H1 (cell line): Measurements from ENCODE around the gene VSTM2B. TPM values are rescaled to one million over a fixed set of nuclear protein-coding genes. Genes with fewer than 3 reads are reported as not detected.

Experiments used
- CTCF ChIA-PET: fragments of 300-600 bp; sonication (Branson Sonifier 250); formaldehyde crosslinking; loops from one replicate; lab custom pipeline; 2021; ENCODE audit not compliant: partially characterized antibody; lab: Charles Lee
- POLR2A ChIA-PET: fragments of 300-600 bp; sonication (Branson Sonifier 250); formaldehyde crosslinking; loops from one replicate; lab custom pipeline; 2021; ENCODE audit warnings: inconsistent platforms; ENCODE audit not compliant: partially characterized antibody; lab: Charles Lee
- DNase-seq, 2 experiments: peaks; one replicate each; pipeline versions ENCODE4 v3.0.0 to v3.0.0-alpha.2; 2010 to 2022; ENCODE audit warnings: low spot score in 2 of 2, low read depth in 1 of 2, mixed read lengths in 1 of 2
- FAIRE-seq: peaks from 2 replicates; lab custom pipeline; 2011; peaks lifted over from hg19 to GRCh38; lab: Jason Lieb, UNC
- H2AFZ ChIP-seq: 2 replicates; pipeline ENCODE4 v1.8.1; 2012; ENCODE audit warnings: low read length, inconsistent platforms
- H2AK5ac ChIP-seq: 2 replicates; pipeline ENCODE4 v1.6.1; 2013; ENCODE audit warnings: low read depth, low read length
- H2BK120ac ChIP-seq: replicated peaks from 2 replicates; pipeline ENCODE3; 2013; ENCODE audit warnings: low read depth, low read length, inconsistent platforms
- H2BK12ac ChIP-seq: 2 replicates; pipeline ENCODE4 v1.6.1; 2013; ENCODE audit warnings: low read depth, low read length
- H2BK15ac ChIP-seq: 2 replicates; pipeline ENCODE4 v1.6.1; 2013; ENCODE audit warnings: low read length
- H2BK20ac ChIP-seq: 2 replicates; pipeline ENCODE4 v1.6.1; 2013; ENCODE audit warnings: low read length
- H2BK5ac ChIP-seq: 2 replicates; pipeline ENCODE4 v1.6.1; 2013; ENCODE audit warnings: low read depth, low read length
- H3K14ac ChIP-seq: 2 replicates; pipeline ENCODE4 v1.6.1; 2013; ENCODE audit warnings: inconsistent platforms; ENCODE audit not compliant: insufficient read length
- H3K18ac ChIP-seq: 2 replicates; pipeline ENCODE4 v1.6.1; 2013; ENCODE audit warnings: low read length; ENCODE audit errors: extremely low read depth
- H3K23ac ChIP-seq: 2 replicates; pipeline ENCODE4 v1.6.1; 2013; ENCODE audit warnings: inconsistent platforms; ENCODE audit not compliant: insufficient read length
- H3K23me2 ChIP-seq: 2 replicates; pipeline ENCODE4 v1.6.1; 2013; ENCODE audit warnings: low read depth, low read length
- H3K27ac ChIP-seq: 2 replicates; pipeline ENCODE4 v1.6.1; 2011; ENCODE audit warnings: low read depth, low read length, inconsistent platforms
- H3K27me3 ChIP-seq, 4 experiments: replicated peaks in 1 of 4; 1 replicate in 1 of 4; 2 replicates in 3 of 4; pipeline versions ENCODE4 v1.6.1 to v1.8.1; 2011 to 2013; ENCODE audit warnings: low read length in 3 of 4, mild to moderate bottlenecking in 3 of 4, inconsistent platforms in 2 of 4, mixed read lengths in 2 of 4, moderate library complexity in 1 of 4; ENCODE audit not compliant: control insufficient read depth in 3 of 4, insufficient read depth in 3 of 4; ENCODE audit errors: extremely low read depth in 1 of 4
- H3K36me3 ChIP-seq, 4 experiments: 2 replicates each; pipeline versions ENCODE4 v1.6.1 to v1.8.1; 2011 to 2013; ENCODE audit warnings: mild to moderate bottlenecking in 4 of 4, low read length in 3 of 4, moderate library complexity in 2 of 4, control low read depth in 1 of 4, inconsistent platforms in 1 of 4; ENCODE audit not compliant: insufficient read depth in 4 of 4, control insufficient read depth in 2 of 4
- H3K4ac ChIP-seq: replicated peaks from 2 replicates; pipeline ENCODE3; 2013; ENCODE audit warnings: low read length, low read depth, mixed read lengths, inconsistent platforms; ENCODE audit not compliant: insufficient read length
- H3K4me1 ChIP-seq, 4 experiments: replicated peaks in 1 of 4; 1 replicate in 1 of 4; 2 replicates in 3 of 4; pipeline versions ENCODE4 v1.6.1 to v1.8.1; 2011 to 2013; ENCODE audit warnings: low read length in 3 of 4, inconsistent platforms in 2 of 4, mixed read lengths in 1 of 4; ENCODE audit not compliant: insufficient read depth in 4 of 4, control insufficient read depth in 3 of 4
- H3K4me2 ChIP-seq, 2 experiments: 2 replicates each; pipeline versions ENCODE4 v1.6.1 to v1.8.1; 2011 to 2013; ENCODE audit warnings: low read depth in 2 of 2, low read length in 2 of 2, control low read depth in 1 of 2, inconsistent platforms in 1 of 2, mild to moderate bottlenecking in 1 of 2; ENCODE audit not compliant: insufficient read depth in 1 of 2
- H3K4me3 ChIP-seq, 4 experiments: fragments of 200-600, 300-600 bp in 1 of 4; sonication (generic), shearing (Covaris generic), sonication (Bioruptor Twin) in 1 of 4; 2 replicates each; pipeline versions ENCODE4 v1.5.1 to v1.8.1; 2011 to 2016; ENCODE audit warnings: low read length in 4 of 4, low read depth in 3 of 4, control low read depth in 2 of 4, inconsistent platforms in 2 of 4, mild to moderate bottlenecking in 2 of 4, mixed read lengths in 1 of 4, moderate library complexity in 1 of 4; ENCODE audit not compliant: insufficient read depth in 2 of 4; ENCODE audit errors: extremely low read depth in 1 of 4
- H3K56ac ChIP-seq: replicated peaks from 2 replicates; pipeline ENCODE3; 2013; ENCODE audit warnings: low read depth, mild to moderate bottlenecking, mixed read lengths, low read length, inconsistent platforms; ENCODE audit not compliant: insufficient read length
- H3K79me1 ChIP-seq: 2 replicates; pipeline ENCODE4 v1.6.1; 2013; ENCODE audit warnings: low read depth, low read length, control low read depth
- H3K79me2 ChIP-seq, 2 experiments: 2 replicates each; pipeline versions ENCODE4 v1.6.1 to v1.8.1; 2012 to 2013; ENCODE audit warnings: low read length in 2 of 2, mild to moderate bottlenecking in 2 of 2, inconsistent platforms in 1 of 2; ENCODE audit not compliant: insufficient read depth in 2 of 2, control insufficient read depth in 1 of 2
- H3K9ac ChIP-seq, 4 experiments: replicated peaks in 1 of 4; 1 replicate in 1 of 4; 2 replicates in 3 of 4; pipeline versions ENCODE4 v1.6.1 to v1.8.1; 2011 to 2013; ENCODE audit warnings: low read depth in 3 of 4, low read length in 3 of 4, control low read depth in 2 of 4, mild to moderate bottlenecking in 2 of 4, moderate library complexity in 2 of 4, inconsistent platforms in 1 of 4; ENCODE audit errors: extremely low read depth in 1 of 4
- H3K9me3 ChIP-seq, 2 experiments: 2 replicates each; pipeline versions ENCODE4 v1.6.1 to v1.8.1; 2012 to 2013; ENCODE audit warnings: mild to moderate bottlenecking in 2 of 2, moderate library complexity in 2 of 2, control low read depth in 1 of 2, inconsistent platforms in 1 of 2, low read depth in 1 of 2, low read length in 1 of 2, mixed read lengths in 1 of 2; ENCODE audit not compliant: insufficient read depth in 2 of 2
- H4K20me1 ChIP-seq, 2 experiments: replicated peaks in 1 of 2; 2 replicates each; pipeline versions ENCODE3 to v1.8.1; 2011 to 2013; ENCODE audit warnings: inconsistent platforms in 2 of 2, low read length in 2 of 2, mild to moderate bottlenecking in 1 of 2; ENCODE audit not compliant: insufficient read depth in 2 of 2, control insufficient read depth in 1 of 2
- H4K5ac ChIP-seq: 2 replicates; pipeline ENCODE4 v1.6.1; 2013; ENCODE audit warnings: low read length, low read depth, mixed read lengths, inconsistent platforms; ENCODE audit not compliant: insufficient read length
- H4K8ac ChIP-seq: 2 replicates; pipeline ENCODE4 v1.8.0; 2013; ENCODE audit warnings: mild to moderate bottlenecking, moderate library complexity, low read length, inconsistent platforms; ENCODE audit not compliant: insufficient read depth; ENCODE audit errors: extremely low read depth
- H4K91ac ChIP-seq: replicated peaks from 2 replicates; pipeline ENCODE3; 2013; ENCODE audit warnings: low read length, mixed read lengths, inconsistent platforms; ENCODE audit not compliant: insufficient read length
- BACH1 ChIP-seq: IDR thresholded peaks from 2 replicates; pipeline ENCODE4 v1.6.1; 2012; ENCODE audit warnings: low read length, improper control_type of control experiment
- CREB1 ChIP-seq: IDR thresholded peaks from 2 replicates; pipeline ENCODE4 v1.6.1; 2012; ENCODE audit warnings: inconsistent platforms
- EZH2 ChIP-seq: fragments of 200-600 bp; sonication (generic); IDR thresholded peaks from 2 replicates; pipeline ENCODE4 v1.7.1; 2012; ENCODE audit warnings: low read depth, mild to moderate bottlenecking, moderate library complexity, low read length, inconsistent platforms; ENCODE audit not compliant: severe bottlenecking
- POLR2AphosphoS5 ChIP-seq: IDR thresholded peaks from 2 replicates; pipeline ENCODE4 v1.6.1; 2011; ENCODE audit warnings: low read depth, low read length
- RBBP5 ChIP-seq: IDR thresholded peaks from 2 replicates; pipeline ENCODE4 v1.7.1; 2012; ENCODE audit warnings: low read depth, mild to moderate bottlenecking, inconsistent platforms, low read length, moderate library complexity, borderline replicate concordance
- RFX5 ChIP-seq: IDR thresholded peaks from 2 replicates; pipeline ENCODE4 v1.6.1; 2011; ENCODE audit warnings: low read depth, low read length, improper control_type of control experiment, borderline replicate concordance
- RNF2 ChIP-seq: fragments of 200-900, 300-1000 bp; sonication (generic); IDR thresholded peaks from 2 replicates; pipeline ENCODE4 v1.7.1; 2016; ENCODE audit warnings: borderline replicate concordance, low read depth, mild to moderate bottlenecking, antibody characterized with exemption, low read length; ENCODE audit not compliant: poor library complexity, severe bottlenecking; ENCODE audit errors: missing control alignments
- SIRT6 ChIP-seq: IDR thresholded peaks from one replicate; pipeline ENCODE4 v1.7.1; 2012; ENCODE audit warnings: low read length, inconsistent platforms
- SIX5 ChIP-seq: IDR thresholded peaks from 2 replicates; pipeline ENCODE4 v1.6.1; 2011; ENCODE audit warnings: mild to moderate bottlenecking, low read depth, low read length
- SP2 ChIP-seq: IDR thresholded peaks from 2 replicates; pipeline ENCODE4 v1.6.1; 2012; ENCODE audit warnings: mild to moderate bottlenecking, low read length, inconsistent platforms
- SRF ChIP-seq: IDR thresholded peaks from 2 replicates; pipeline ENCODE4 v1.6.1; 2011; ENCODE audit warnings: mild to moderate bottlenecking, low read depth, low read length, moderate library complexity
- TCF12 ChIP-seq: IDR thresholded peaks from 2 replicates; pipeline ENCODE4 v1.6.1; 2011; ENCODE audit warnings: low read depth, mild to moderate bottlenecking, low read length
- WGBS, 2 experiments: shearing (Covaris generic) in 1 of 2; methylation state at CpG; one replicate each; pipeline versions ENCODE4 v1.1.6 to v1.1.7; 2013 to 2015; ENCODE audit warnings: low lambda C conversion rate in 2 of 2, mixed read lengths in 2 of 2, inconsistent platforms in 1 of 2, low coverage in 1 of 2, missing lambda C conversion rate in 1 of 2; ENCODE audit not compliant: insufficient replicate concordance in 2 of 2, insufficient coverage in 1 of 2, insufficient read length in 1 of 2; ENCODE audit errors: extremely low coverage in 1 of 2, missing lambda C conversion rate in 1 of 2; 5-methylcytosine and 5-hydroxymethylcytosine counted together
- polyA plus RNA-seq, 7 experiments: library from polyadenylated mRNA; depleted of rRNA in 3 of 7; stranded (reverse) in 5 of 7; unstranded in 2 of 7; fragments of >200 nt in 5 of 7; fragments of 200-250 nt in 2 of 7; gene quantifications; 1 replicate in 5 of 7; 2 replicates in 1 of 7; 4 replicates in 1 of 7; pipeline versions ENCODE4 v1.2.1 to v1.2.3, GENCODE V29; 2011 to 2013; ENCODE audit warnings: missing spikeins in 2 of 7, mixed read lengths in 2 of 7
- total RNA-seq: library from RNA; stranded (reverse); fragmentation: NEBNext Ultra II Directional; extraction: Animal tissue kit (Norgen Biotek cat#: 25700); gene quantifications from 2 replicates; pipeline ENCODE4 v1.2.1, GENCODE V29; 2021

Gene VSTM2B
- total and polyA plus RNA-seq, 2 of the 8 experiments (the other 6 are each of a cell fraction or from before 2014, with no cell fraction given) = 0.82 to 1.5 TPM

- DNase-seq (peak in 1 of 2 experiments; percentile 14), FAIRE-seq (no peak)
- H4K8ac ChIP-seq = no peak overlapping the region
- H3K4me2 ChIP-seq = no peak overlapping the region
- H3K4ac ChIP-seq = no peak overlapping the region
- no peak overlapping the region for H2BK20ac ChIP-seq
- peaks cover 15% of the 10 kb centered on the region; the same call in 1 of the 2 replicates for H3K23me2 ChIP-seq
- no peaks in the 10 kb centered on the region for H3K36me3 ChIP-seq
- no peak overlapping the region for H3K27ac ChIP-seq
- no peak overlapping the region for H2BK12ac ChIP-seq
- H2AK5ac ChIP-seq = no peak overlapping the region
- H3K79me2 ChIP-seq = no peaks in the 10 kb centered on the region
- peaks cover 0 to 18% (median 8%) of the 10 kb centered on the region in 4 experiments; a peak in 5 of 7 replicates for H3K4me1 ChIP-seq
- ChIA-PET POLR2A (no interaction called here), CTCF (interaction anchor here (0.9 to 3.6 kb wide), 3 partner anchors 10 to 62 kb away, joined by 3 to 8 read pairs (median 4); no protein-coding TSS in a partner anchor)
- no peak overlapping the region for H2AFZ ChIP-seq
- H3K23ac ChIP-seq = no peak overlapping the region
- no peaks in the 10 kb centered on the region; a peak in 1 of 4 replicates for H3K9me3 ChIP-seq
- no peak overlapping the region for H3K4me3 ChIP-seq
- no peak overlapping the region for H3K56ac ChIP-seq
- H4K91ac ChIP-seq = no peak overlapping the region
- H3K9ac ChIP-seq = no peak overlapping the region
- no peak overlapping the region for H2BK5ac ChIP-seq
- H4K5ac ChIP-seq = no peak overlapping the region
- 88% methylated on average over 12 of the region's 15 CpGs; no CpG with 5 or more reads in 1 of the 2 experiments for WGBS, 2 experiments
- H2BK120ac ChIP-seq = no peak overlapping the region
- H3K14ac ChIP-seq = no peak overlapping the region
- peaks cover 18 to 32% (median 30%) of the 10 kb centered on the region in 4 experiments for H3K27me3 ChIP-seq
- H3K79me1 ChIP-seq = no peaks in the 10 kb centered on the region
- H3K18ac ChIP-seq = no peak overlapping the region
- no peak overlapping the region for H2BK15ac ChIP-seq
- peaks cover 0 to 5% of the 10 kb centered on the region in 2 experiments for H4K20me1 ChIP-seq
- TF ChIP-seq RBBP5 (no peak), RNF2 (no peak), SP2 (no peak), CREB1 (no peak), RFX5 (no peak), BACH1 (no peak), SIRT6 (no peak), SRF (no peak), EZH2 (no peak), POLR2AphosphoS5 (no peak), SIX5 (no peak), TCF12 (no peak)
Observed at GRCh38 chr19:29533578-29534544, 8.1 kb downstream of the VSTM2B start.
